Stimulated activated CD4-positive, alpha-beta T cell treated with anti-CD3 and anti-CD28 coated beads, Interleukin-15, amount 100 ng/mL, for 24 hours (primary cell): ENCODE measurements around the gene NGEF.

ENCODE experiments used
- DNase-seq: peaks from one replicate; pipeline ENCODE4 v3.0.0-alpha.2; 2020

Gene NGEF

DNA sequence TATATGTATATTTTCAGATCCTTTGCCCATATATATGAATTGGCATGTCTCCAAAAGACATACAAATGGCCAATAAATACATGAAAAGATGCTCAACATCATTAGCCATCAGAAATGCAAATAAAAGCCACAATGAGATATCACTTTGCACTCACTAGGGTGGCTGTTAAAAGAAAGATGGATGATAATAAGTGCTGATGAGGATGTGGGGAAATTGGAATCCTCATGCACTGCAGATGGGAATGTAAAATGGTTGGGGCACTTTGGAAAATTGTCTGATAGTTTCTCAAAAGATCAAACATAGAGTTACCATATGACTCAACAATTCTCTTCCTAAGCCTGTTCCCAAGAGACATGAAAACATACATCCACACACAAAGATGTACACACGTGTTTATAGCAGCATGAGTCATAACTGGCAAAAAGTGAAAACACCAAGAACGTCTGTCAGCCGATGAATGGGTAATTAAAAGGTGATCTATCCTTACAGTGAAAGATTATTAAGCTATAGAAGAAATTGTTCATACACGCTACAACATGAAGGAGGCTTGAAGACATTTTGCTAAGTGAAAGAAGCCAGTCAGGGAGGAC is 19.7 kb downstream of the NGEF start:
- DNase-seq = no peak

DNA sequence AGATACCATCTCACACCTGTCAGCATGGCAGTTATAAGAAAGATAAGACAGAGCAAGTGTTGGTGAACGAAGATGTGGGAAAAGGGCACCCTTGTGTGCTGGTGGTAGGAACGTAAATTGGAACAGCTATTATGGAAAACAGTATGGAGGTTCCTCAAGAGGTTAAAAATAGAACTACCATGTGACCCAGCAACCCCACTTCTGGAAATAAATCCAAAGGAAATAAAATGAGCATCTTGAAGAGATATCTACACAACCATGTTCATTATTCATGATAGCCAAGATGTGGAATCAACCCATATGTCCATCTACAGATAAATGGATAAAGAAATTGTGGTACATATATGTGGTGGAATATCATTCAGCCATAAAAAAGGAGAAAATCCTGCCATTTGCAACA is 26.9 kb downstream of the NGEF start:
- DNase-seq = no peak

DNA sequence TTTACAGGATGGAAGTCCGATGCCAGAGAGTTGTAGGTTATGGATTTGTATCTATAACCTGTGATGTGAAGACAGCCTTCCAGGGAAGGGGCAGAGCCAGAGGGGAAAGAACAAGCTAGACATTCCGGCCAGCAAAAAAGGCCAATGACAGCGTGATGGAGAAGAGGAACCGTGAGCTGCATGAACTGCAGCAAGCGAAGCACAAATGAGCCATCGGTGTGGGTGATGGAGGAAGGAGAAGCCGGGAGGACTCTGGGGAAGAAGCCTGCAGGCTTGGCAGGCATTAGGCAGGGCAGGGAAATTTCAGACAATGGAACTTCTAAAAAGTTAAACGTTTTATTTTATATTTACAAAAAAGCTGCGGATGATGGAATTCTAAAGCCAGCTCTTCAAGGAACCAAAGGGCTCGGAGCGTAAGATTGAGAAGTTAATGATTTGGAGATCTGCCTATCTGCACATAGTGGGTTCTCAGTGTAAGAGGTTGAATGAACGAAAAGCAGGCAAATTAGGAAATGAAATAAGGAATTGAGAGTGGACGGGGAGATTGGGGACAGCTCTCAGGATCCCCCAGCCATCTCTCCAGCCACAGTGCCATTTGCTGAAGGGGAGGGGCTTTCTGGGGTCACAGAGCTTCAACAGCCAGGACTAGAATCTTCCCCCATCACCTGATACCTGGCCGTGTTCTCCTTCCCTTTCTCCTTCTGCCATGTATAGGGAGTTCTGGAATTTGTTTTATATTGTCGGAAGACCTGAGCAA is 28.4 kb downstream of the NGEF start:
- no peak for DNase-seq

DNA sequence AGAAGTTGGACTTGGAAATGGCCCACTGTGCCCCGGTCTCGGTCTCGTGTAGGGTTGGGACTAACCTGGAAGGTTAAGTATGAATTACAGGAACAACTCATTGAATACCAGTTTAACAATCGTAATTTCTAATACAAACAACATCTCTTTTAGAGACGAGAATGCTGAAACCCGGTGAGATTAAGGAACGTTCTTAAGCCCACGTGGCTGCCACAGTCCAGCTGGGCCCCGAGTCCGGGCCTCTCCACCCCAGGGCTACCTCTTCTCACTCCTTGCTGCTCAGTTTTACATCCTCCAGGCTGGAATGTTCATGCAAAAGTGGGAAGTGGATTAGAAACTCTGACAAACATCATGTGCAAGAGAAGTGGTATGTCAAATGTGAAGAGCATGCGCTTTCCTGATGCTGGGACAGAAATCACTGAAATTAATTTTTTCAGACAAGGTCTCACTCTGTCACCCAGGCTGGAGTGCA is 29.4 kb downstream of the NGEF start:
- DNase-seq = no peak

DNA sequence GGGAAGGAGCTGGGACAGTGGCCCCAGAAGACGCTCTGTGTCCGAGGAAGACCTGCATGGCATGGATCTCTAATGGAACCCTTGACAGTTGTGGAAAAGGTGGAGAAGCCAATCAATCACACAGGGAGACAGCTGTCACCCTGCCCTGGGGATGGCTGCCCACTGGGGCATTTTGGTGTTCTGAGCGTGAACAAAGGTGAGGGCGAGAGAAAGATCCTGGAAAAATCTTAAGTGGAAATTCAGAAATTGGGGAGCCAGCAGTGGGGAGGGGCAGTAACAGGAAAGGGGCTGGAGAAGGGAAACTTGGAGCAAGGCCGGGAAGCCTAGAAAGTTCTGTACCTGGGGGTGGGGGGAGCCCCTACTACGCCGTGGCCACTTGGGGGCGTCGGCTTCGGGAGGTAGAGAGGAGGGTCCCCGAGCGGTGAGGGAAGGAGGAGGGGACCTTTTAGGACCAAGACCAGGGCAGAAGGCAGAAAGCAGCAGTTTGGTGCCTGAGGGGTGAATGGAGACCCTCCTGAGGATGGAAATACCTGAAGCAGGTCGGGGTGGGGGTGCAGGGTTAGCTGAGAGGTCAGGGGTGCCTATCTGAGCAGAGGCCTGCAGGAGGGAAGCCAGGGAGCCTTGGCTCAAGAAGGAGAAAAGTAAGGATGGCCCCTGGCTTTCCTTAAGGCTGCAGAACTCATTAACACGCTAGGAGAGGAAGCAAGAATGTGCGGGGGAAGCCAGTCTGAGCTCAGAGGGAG is 30.0 kb downstream of the NGEF start:
- no peak for DNase-seq

DNA sequence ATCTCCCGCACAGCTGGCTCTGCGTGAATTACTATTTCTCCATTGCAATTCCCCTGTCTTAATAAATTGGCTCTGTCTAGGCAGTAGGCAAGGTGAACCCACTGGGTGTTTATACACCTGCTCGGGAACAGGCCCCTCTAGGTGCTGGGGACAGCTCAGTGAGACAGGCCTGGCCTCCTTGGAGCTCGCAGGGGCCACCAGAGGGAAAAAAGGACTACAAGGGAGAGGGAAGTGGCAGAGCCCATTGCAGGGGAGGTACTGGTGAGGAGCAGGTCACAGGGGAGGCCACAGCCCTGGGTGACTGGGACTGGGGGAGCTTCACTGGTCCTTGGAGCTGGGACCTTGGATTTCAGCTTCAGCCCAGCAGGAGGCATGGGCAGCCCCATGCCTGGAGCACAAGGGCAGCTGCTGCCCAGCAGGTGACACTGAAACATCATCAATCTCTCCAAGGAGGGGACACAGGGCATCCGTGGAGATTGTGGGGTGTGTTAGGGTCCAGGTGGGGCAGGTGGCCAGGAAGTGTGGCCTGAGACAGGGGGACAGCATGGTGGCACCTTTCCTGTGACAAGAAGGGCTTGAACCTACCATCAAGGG is 31.2 kb downstream of the NGEF start:
- DNase-seq = no peak

DNA sequence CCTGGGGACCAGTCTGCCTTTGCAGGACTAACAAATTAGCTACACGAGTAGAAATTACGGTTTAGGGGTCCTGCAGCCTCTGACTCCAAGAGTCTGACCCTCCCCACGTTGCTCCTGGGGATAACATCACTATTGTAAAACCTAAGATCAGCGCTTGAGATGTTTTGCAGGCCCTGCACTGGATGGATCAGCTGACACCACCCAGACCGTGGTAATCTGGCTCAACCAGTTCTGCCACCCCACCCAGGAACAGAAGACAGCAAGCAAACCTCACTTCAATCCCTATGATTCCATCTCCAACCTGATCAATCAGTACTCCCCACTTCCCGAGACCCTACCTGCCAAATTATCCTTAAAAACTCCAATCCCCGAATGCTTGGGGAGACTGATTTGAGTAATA is 31.7 kb downstream of the NGEF start:
- no peak for DNase-seq

DNA sequence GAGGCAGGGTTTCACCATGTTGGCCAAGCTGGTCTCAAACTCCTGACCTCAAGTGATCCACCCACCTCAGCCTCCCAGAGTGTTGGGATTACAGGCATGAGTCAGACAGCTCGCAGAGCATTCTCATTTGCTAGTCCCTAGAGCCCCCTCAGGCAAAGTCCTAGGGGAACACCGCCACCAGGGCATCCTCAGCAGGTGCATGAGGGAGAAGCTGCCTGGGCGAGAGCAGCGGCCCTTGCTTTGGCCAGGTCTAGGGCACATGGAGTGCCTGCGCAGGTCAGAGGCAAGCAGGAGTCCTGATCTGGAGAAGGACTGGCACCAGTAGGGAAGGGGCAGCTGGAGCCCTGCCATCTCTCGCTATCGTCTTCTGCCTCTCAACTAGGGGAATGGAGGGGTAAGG is 32.4 kb downstream of the NGEF start:
- no peak for DNase-seq

DNA sequence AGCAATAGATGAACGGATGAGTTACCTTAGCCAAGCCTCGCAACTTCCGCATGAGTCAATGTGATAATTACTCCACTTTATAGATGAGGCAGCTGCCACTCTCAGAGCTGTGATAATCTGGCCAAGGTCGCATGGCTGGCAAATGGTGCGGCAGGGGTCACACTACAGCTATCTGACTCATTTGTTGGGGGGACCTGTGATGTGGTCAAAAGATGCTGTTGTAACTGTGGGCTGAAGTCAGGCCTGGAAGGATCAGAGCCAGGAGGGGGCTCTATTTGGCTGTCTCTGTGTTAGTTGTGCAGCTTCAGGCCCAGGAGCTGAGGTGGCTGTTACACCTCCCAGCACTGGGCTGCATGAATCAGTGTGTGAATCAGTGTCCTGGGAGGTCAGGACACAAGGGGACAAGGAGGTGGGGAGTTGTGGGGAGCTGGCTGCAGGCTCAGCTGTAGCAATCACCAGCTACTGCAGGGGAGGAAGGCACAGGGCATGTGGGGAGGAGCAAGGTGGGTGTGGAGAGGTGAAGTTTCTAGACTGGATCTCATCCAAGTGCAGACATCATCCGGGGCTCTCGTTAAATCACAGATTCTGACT is 33.1 kb downstream of the NGEF start:
- no peak for DNase-seq

DNA sequence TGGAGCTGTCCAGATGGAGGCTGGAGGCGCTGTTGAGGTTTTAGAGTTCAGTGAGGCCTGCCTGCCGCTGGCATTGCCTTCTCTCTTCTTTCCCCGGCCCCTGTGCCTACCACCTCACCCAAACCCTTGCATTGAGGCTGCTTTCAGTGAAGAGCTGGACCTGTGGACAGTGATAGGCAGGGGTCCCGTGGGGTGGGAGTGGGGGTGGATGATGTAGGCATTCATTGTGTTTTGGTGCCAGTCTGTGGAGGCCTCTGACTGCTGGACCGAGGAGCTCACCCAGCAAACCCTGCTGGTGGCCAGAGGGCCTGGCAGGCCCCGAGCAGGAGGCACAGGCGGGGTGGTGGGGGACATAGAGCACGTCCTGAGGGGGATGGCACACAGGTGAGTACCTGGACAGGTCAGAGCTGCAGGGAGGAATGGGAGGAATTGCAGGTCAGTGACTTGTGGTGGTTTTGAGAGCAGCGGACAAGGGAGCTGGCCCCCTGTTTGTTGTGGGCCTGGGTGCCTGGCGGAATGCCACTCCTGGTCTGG is 35.6 kb downstream of the NGEF start:
- DNase-seq = no peak

DNA sequence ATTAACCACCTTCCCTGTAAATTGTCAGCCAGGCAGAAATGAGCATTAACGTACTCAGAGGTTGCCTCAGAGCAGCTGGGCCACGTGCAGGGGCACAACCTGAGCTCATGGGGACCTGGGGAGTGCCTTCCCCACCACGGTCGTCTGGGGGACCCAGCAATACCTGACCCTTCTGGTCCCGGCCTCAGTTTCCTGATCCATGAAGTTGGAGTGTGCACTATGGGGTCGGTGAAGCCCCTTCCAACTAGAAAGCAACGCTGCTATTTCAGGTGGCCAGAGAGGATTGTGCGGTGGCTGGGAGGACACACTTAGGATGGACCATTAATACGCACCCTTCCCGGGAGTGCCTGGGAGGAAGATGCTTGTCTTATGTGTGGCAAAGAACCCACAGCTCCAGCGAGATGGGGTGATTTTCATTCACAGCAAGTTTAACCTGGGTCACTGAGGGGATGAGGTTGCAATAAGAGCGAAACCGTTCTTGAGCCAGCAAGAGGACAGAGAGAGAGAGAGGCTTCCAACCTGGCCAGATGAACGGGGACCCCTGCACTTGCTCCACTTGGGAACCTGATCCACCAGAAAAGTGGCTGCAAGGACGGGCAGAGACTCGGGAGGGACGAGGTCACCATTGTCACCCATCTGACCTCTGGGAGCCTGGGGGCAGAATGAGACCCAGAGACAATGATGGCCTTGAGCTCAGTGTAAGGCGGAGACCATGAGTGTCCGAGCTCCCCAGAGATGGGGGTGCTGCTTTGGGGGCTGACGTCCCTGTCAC is 36.2 kb downstream of the NGEF start:
- DNase-seq = no peak

DNA sequence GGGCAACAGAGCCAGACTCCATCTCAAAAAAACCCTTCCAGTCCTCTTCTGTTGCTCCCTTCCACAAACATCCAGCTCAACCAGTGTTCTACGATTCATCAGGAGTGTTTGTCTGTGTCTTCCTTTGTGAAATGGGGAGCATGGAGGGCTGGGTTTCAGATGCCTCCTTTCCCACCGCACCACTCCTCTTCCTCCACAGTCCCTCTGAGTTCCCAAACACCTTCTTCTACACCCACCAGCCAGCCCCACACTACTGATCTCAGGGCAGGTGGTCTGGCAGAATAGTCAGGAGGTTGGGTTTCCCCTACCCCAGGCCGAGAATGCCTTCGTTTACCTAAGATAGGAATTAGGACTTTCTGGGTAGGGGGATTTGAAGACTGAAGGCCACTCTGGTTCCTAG is 36.9 kb downstream of the NGEF start:
- DNase-seq = no peak

DNA sequence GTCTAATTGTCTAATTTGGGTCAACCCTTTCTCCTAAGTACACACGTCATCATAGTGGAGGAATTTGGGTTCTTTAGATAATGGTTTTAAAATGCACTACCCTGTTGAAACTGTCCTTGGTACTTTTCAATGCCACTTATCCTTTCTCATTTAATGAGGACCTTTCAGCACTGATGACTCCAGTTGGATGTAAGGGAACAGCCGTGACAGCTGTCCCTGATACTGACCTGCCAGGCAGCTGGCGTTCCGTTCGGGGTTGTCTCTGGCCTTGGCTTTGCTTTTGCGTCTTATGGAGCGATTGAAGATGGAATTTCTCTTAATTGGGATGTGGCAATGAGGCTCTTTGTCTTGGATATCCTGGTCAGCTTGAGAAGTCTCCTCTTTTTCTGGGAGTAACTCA is 38.7 kb downstream of the NGEF start:
- no peak for DNase-seq

DNA sequence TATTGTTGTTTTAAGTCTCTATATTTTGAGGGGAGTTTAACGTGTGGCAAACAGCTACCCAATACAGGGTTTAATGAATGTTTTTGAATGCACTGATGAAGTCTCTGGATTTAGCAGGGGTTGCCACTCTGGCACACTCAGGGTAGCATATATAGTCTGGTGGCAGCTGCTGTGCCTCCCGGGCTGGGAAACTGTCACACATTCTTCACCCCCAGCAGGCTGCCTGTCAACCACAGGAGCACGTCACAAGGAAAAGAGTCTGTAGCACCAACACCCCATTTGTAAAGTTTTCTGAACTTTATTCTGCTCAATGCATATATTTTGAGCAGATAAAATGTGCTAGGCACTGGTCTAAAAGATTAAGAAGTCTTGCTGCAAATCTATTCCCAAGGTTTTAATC is 39.3 kb downstream of the NGEF start:
- DNase-seq = no peak

DNA sequence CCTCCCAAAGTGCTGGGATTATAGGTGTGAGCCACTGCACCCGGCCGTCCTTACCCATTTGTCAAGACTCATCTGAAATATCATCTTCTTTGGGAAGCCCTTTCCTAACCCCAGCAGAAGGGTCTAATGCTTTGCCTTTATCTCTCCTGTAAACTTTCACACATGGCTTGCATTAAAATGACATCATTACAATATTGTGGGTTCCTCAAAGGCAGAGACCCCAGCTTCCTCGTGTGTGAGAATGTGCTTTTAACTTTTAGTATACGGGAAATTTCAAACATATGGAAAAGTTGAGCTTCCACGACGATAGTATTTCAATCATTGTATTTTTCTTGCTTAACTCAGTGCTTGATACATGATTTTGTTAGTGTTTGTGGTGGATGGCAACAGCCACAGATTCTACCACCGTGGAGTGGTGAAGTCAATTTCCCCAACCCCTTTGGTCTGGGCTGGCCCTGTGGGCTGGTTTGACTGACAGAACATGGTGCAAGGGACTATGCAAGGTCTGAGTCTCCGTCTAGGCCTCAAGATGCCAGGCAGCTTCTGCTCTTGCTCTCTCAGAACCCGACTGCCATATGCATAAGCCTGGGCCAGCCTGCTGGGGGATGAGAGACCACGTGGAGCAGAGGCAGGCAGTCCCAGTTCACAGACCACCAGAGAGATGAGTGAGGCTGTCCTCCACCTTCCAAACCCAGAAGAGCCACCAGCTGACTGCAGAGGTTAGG is 39.9 kb downstream of the NGEF start:
- no peak for DNase-seq

DNA sequence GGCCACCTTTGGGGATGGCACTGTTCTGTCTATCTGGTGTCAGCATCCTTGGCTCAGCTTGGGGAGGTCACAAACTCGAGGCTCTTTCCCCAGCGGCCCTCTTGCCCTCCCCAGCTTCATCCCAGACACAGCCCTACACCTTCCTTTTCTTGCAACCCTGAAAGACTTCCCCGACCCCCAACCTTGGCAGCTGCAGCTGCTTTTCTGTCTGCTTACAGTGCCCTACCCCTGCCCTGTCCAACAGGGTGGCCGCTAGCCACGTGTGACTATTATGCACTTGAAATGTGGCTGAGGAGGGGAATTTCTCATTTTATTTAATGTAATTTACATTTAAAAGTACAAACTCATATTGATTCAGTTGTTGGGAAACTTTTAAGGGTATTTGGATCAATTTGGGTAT is 41.3 kb downstream of the NGEF start:
- no peak for DNase-seq

DNA sequence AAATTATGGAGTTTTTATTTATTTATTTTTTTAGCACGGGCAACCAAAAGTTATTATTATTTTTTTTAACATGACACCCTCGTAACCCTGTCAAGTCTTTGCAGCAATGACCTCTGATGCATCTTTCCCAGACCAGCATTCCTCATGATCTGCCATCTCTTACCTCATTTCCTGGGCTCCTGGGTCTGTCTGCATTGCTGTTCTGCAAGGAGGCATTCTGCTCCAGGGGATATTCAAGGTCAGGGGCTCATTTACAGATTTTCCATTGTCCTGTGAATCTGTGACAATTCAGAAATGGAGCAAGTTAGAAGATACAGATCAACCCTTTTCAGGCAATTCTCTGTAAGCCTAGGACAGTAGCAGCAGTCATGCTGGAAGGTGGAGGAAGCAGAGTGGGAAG is 43.0 kb downstream of the NGEF start:
- DNase-seq = no peak

DNA sequence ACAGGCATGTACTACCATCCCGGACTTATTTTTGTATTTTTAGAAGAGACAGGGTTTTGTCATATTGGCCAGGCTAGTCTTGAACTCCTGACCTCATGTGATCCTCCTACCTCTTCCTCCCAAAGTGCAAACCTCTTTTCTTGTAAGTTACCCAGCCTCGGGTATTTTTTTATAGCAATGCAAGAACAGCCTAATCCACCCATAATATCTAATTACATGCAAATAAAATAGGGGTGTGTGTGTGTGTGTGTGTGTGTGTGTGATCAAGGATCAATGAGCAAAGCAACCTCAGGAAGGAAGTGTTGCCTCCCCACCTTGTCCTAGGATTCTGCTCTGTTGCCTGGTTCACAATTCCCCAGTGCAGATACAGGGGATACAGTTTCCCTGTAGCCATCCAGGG is 45.6 kb downstream of the NGEF start:
- DNase-seq = no peak

DNA sequence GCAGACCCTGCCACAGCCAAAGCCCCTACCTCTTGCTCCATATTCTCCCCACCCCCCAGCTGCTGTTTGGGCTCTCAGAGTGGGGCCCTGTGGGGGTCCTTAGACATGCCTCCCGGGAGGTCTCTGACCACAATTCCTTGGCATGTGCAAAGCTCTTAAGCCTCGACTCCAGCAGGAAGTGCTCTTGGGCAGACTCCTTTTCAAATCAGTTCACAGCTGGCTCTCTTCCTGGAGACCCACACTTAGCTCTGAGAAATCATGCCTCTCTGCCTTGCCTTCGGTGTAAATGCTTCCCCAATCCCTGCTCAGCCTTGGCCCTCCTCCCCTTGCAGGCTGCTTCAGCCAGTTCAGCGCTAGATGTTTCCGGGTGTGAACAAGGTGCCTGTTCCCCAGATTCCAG is 46.9 kb downstream of the NGEF start:
- no peak for DNase-seq

DNA sequence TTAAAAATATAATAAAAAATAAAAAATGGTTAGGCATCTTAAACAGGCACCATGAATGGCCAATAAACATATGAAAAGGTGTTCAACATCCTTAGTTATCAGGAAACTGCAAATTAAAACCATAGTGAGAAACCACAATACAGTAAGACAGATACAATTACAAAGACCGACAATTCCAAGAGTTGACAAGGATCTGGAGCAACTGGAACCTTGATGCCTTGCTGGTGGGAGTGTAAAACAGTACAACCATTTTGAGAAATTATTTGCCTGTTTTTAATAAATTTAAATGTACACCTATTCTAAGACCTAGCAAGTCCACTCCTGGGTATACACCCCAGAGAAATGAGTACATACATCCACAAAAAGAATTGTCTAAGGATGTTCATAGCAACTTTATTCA is 49.1 kb downstream of the NGEF start:
- DNase-seq = no peak

DNA sequence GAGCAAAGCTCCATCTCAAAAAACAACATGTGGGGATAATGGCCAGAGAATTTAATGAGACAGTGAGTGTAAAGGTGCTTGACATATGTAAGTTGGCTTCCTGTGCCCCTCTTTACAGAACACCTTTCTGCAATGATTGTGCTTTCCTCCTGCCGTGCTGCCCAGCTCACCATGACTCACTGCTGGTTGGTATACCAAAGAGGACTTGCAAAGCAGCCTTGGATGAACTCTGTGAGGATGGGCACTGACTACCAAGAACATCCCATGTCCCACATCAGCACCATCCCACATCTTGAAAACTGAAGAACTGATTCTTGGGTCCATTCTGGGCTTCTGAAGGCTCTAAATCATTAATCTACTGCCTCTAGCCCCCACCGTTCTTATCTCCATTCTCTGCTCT is 52.2 kb downstream of the NGEF start:
- DNase-seq = no peak

DNA sequence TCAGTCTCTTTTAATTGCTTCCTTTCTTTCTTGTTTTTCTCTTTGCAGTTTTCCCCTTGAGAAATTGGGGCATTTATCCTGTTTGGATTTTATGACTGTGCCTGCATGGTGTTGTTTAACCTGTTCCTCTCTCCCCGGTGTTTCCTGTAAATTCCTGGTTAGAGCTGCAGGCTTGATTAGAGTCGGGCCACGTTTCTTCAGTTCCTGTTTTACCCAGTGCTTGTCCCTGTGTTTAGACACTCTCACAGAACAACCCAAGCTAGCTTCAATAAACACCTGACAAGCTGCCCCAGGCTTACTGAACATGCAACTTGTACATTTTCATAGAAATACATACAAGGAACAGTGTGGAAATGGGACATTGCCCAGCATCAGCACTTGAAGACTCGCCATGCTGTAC is 53.9 kb downstream of the NGEF start:
- no peak for DNase-seq
